Measurements from ENCODE around the gene LIN54.
A peak's percentile ranks its signal among the peaks of the same experiment; 100 is the strongest.
"Not testable (repeated sequence)": the region's sequence is repeated elsewhere in the genome, so short reads cannot be mapped to it uniquely, and the experiment has no call there.

LIN54 gene

DNA sequence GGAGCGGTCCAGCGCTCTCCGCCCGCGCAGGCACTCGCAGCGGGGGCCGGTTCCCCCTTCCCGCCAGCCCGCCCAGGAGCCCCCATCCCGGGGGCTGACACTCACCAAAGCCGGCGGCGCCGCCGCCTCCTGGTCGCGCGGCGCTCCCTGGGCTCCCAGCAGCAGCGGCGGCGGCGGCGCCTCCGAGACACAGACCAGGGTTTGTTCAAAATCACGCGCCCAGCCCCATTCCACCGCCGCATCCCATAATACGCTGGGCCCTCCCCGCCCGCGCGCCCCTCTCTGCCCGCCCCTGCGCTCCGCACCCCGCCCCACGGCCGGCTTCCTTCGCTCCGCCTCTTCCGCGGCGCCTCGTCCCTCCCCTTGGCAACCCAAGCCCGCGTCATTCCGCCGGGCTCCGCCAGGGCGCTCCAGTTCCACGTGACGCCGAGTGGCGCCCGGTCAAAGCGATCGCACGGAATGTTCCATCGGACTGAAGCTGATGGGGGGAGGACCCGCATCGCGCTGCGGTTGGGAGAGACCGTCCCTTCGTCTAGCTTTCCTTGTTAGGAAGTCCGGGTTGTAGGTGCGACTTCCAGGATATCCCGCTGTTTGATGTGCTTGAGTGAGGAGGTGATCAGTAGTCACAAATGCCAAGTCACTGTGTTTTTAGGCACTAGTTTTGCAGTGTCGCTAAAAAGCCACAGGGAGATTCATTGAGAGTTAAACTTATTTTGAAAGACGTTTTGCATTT is 2.2 kb upstream of the LIN54 start:
- DNase-seq (ENCODE audit: insufficient read length, low spot score) (peak; percentile 79), FAIRE-seq (peak; percentile 95)

GRCh38 chr4:83012200-83012686 is 1.6 kb upstream of the LIN54 start:
- no peak for DNase-seq (ENCODE audit: insufficient read length, low spot score)
- FAIRE-seq: no peak

DNA sequence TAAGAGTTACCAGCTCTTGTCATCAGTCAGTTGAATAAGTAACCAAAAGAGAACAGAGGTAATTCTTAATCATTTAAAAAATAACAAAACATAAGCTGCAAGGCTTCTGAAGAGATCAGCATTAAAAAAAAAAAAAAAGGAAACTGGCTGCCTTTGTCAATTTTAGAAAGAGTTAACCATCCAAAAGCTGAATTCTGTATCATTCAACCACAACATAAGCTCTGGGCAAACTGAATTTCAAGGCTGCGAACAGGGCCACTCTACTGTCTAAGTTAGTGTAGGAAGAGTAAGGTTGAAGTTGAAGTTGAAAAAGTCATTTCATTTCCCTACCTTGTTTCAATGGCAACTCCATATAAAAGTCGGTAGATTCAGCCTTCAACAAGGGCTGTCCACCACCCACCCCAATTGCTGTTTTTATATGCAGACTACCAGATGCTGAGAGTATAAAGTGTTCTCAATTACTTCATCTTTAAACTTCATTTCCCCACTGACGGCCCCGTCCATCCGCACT is 1.1 kb upstream of the LIN54 start:
- DNase-seq (ENCODE audit: insufficient read length, low spot score) (no peak), FAIRE-seq (no peak)

DNA sequence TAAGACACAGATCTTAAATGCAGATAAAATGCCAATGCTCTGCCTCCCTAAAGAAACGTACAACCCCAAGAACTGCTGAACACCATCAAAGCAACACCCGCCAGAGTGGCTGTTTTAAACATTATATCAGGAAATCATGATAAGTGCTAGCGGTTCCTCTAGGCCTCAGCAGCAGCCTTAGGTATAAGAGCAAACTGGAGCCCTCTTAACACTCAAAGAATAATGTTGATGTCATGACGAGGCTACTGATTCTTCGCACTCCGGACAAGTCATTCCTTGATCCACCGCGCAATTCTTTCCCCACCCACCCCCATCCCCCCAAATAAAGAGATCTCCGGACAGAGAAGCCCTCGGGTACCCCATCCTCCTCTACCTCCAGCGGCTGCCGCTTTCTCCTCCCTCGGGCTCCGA is 507 bp downstream of the LIN54 start:
- no peak for DNase-seq (ENCODE audit: insufficient read length, low spot score)
- FAIRE-seq: no peak

- DNase-seq (ENCODE audit: insufficient read length, low spot score): no peak
- peak; percentile 14 for FAIRE-seq
Measured at GRCh38 chr4:83009529-83009928, 1.1 kb downstream of the LIN54 start.

GRCh38 chr4:83003044-83003791 is 7.4 kb downstream of the LIN54 start:
- FAIRE-seq; DNase-seq (ENCODE audit: insufficient read length, low spot score): not testable (repeated sequence)

DNA sequence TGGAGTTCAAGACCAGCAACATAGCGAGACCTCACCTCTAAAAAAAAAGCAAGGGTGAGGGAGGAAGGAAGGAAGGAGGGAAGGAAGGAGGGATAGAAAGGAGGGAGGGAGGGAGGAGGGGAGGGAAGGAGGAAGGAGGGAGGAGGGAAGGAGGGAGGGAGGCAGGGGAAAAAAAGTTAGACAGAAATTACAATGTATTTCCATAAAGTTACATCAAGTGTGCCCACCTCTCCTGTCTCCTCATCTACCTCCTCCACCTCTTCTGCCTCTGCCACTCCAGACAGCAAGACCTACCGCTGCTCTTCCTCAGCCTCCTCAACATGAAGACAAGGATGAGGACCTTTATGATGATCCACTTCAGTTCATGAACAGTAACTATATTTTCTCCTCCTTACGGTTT is 8.3 kb downstream of the LIN54 start:
- no peak for DNase-seq (ENCODE audit: insufficient read length, low spot score)
- no peak for FAIRE-seq

DNA sequence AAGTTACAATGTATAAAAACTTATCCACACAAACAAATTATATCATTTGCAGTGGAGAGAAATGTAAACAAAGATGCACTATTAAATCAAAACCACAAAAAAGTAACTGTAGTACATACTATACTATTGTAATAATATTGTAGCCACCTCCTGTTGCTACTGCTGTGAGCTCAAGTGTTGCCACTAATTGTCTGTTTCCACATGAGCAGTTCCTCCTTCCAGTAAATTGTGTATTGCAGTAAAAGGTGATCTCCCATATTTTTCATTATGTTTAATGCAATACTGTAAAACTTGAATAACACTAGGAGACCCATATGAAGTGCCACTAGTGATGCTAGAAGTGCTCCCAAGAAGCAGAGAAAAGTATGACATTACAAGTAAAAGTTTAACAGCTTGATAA is 11.7 kb downstream of the LIN54 start:
- DNase-seq (ENCODE audit: insufficient read length, low spot score): no peak
- no peak for FAIRE-seq

- no peak for FAIRE-seq
- no peak for DNase-seq (ENCODE audit: insufficient read length, low spot score)
Measured at GRCh38 chr4:82994834-82995233, 15.8 kb downstream of the LIN54 start.

- FAIRE-seq (peak; percentile 94), DNase-seq (ENCODE audit: insufficient read length, low spot score) (peak; percentile 40)
Measured at GRCh38 chr4:82989575-82990429, 20.8 kb downstream of the LIN54 start.

DNA sequence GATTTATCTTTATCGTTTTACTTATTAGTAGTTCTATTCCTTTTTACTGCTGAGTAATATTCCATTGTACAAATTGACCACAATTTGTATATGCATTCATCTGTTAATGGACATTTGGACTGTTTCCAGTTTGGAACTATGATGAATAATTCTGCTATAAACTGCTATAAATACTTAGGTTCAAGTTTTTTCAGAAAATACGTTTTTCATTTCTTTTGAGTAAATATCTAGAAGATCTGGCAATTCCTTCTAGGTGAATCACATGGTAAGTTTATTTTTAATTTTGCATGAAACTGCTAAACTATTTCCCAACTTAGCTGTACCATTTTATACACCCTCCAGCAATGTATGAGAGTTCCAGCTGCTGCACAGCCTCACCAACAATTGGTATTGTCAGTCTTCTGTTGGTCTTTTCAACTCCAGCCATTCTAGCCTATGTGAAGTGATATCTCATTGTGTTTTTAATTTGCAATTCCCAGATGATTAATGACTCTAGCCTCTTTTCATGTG is 22.2 kb downstream of the LIN54 start:
- no peak for FAIRE-seq
- DNase-seq (ENCODE audit: insufficient read length, low spot score): no peak

GRCh38 chr4:82987519-82987918 is 23.1 kb downstream of the LIN54 start:
- not testable (repeated sequence) for FAIRE-seq; DNase-seq (ENCODE audit: insufficient read length, low spot score)

DNA sequence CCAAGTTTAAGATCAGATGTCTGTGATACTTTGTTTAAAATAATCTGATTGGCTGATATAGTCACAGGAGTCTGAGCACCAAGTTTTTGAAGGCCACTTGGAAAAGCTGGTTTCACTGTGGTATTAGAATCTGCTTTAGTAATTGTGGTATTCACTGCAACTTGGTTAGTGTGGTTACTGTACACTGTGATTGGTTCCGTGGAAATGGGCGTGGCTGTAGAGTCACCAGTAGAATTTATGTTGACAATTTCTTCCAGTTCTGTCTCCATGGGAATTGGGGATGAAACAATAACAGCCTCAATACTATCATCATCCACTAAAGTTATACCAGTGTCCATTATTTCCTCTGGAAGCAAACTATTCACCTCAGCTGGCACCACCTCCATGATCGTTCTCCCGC is 26.2 kb downstream of the LIN54 start:
- no peak for FAIRE-seq

DNA sequence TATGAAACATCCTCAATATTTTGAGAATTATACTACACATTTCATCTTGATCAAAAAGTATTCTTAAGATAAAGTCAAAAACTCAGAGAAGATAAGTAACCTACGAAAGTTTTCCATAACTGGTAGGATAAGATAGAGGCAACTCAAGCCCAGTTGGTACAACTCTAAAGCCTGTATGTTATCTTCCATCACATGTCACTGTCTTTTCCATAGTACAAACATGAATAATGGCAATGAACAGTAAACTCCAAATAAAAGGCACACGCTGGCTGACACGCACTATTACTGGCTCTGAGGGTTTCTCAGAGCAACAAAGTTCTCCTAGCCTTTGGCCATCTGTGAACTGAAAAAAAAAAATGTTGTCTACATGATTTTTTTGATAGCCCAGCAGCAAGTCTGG is 27.2 kb downstream of the LIN54 start:
- FAIRE-seq: no peak

More for the DNA sequence above, 26.2 kb downstream of the LIN54 start:
- DNase-seq (ENCODE audit: insufficient read length, low spot score): no peak

DNA sequence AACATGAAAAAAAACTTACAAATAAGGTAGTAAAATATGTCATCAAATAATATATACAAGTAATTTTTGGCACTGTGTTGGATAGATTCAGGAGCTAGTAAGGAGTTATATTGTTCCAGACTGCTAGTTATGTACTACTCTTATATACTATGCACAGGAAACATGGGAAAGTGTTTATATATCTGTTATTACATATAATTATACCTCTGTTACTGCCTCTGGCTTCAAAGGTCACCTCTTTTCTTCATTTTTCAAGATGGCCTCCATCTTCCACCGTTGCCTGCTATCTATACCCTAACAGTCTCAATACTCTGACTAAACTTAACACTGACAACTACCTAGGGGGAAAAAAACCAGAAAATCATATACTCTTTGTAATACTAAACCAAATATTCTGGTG is 29.5 kb downstream of the LIN54 start:
- FAIRE-seq: no peak

More for the DNA sequence above, 27.2 kb downstream of the LIN54 start:
- DNase-seq (ENCODE audit: insufficient read length, low spot score): no peak

DNA sequence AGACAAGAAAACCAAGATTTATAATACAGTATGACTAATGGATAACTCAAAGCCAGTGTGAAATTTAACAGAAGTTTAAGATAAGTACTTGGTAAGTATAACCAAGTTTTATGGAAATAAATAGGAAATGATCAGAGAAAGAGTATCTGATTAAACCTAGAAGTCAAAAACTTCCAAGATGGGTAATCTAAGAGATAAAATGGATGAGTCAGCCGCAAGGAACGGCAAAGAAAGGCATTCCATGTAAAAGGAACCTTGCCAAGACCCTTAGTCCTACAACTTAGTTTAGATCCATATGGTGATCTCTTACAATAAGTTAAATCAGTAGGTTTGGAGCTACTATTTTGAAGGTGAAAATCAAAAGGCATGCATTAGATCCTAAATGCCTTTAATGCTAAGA is 34.8 kb downstream of the LIN54 start:
- FAIRE-seq (no peak), DNase-seq (ENCODE audit: insufficient read length, low spot score) (no peak)

More for the DNA sequence above, 29.5 kb downstream of the LIN54 start:
- no peak for DNase-seq (ENCODE audit: insufficient read length, low spot score)

DNA sequence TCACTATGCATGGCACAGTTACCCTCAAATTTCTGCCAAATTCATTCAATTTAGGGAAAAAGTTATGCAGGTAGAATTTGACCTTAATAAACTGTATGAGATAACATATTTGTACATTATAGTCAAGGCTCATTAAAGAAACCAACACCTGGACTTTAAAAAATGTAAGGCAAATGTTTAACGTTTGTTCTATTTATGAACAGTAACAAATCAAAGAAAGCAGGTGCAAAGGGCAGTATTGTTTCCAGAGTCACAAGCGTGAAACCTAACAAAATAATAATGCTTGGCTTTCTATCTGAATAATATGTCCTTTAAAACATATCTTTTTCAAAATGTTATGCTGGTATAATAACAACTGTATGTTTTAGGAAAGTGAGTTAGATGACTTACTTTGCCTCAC is 41.2 kb downstream of the LIN54 start:
- FAIRE-seq (peak; percentile 26), DNase-seq (ENCODE audit: insufficient read length, low spot score) (no peak)

DNA sequence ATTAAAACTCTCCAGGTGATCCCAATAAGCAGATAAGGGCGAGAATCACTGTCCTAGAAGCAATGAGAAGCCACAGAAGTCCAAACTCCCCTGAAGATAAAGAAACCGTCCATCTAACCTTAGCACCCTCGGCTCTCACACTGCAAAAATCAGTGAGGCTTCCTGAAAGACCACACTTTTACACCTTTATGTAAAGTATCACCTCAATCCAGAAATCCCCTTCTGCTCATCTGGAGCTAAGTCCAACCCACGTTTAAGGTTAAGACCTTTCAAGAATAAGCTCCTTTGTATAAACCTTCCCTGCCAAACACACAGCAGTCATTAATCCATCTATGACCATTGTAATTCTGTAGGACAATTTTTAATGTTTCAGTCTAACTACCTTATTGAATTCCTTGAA is 41.7 kb downstream of the LIN54 start:
- DNase-seq (ENCODE audit: insufficient read length, low spot score) (no peak), FAIRE-seq (peak; percentile 76)

- DNase-seq (ENCODE audit: insufficient read length, low spot score) (no peak), FAIRE-seq (no peak)
Measured at GRCh38 chr4:82965763-82966162, 44.9 kb downstream of the LIN54 start.

- FAIRE-seq: peak; percentile 68
- DNase-seq (ENCODE audit: insufficient read length, low spot score): no peak
Measured at GRCh38 chr4:82957045-82957444, 53.6 kb downstream of the LIN54 start.

DNA sequence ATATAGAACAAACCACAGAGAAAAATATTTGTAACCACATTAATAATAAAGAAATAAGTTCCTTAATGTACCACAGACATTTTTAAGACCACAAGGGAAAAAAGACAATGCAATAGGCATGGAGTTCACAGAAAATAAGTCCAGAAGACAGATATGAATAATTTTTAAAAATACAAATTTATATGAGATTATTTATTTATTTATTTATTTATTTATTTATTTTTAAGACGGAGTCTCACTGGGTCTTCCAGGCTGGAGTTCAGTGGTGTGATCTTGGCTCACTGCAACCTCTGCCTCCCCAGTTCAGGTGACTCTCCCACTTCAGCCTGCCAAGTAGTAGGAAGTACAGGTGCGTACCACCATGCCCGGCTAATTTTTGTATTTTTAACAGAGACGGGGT is 56.4 kb downstream of the LIN54 start:
- FAIRE-seq: no peak

More for the DNA sequence above, 56.4 kb downstream of the LIN54 start:
- no peak for DNase-seq (ENCODE audit: insufficient read length, low spot score)

Data from GM19239 (cell line).